Fibroblast of lung (primary cell): ENCODE data around the gene DCTN2.

Source experiments
- EZH2 ChIP-seq: IDR thresholded peaks from 2 replicates; pipeline ENCODE4 v1.5.1; 2012; ENCODE audit warnings: low read length, control low read depth, mild to moderate bottlenecking; ENCODE audit errors: missing control alignments
- TF ChIP-seq, protein P1 (sequence below), 2 donors: IDR thresholded peaks in 1 of 2; conservative IDR thresholded peaks in 1 of 2; 1 replicate in 1 of 2; 2 replicates in 1 of 2; pipeline ENCODE4 v1.5.1; 2011 to 2012; ENCODE audit warnings: low read length in 2 of 2, control low read depth in 1 of 2, inconsistent platforms in 1 of 2, low read depth in 1 of 2, mild to moderate bottlenecking in 1 of 2

DNA sequence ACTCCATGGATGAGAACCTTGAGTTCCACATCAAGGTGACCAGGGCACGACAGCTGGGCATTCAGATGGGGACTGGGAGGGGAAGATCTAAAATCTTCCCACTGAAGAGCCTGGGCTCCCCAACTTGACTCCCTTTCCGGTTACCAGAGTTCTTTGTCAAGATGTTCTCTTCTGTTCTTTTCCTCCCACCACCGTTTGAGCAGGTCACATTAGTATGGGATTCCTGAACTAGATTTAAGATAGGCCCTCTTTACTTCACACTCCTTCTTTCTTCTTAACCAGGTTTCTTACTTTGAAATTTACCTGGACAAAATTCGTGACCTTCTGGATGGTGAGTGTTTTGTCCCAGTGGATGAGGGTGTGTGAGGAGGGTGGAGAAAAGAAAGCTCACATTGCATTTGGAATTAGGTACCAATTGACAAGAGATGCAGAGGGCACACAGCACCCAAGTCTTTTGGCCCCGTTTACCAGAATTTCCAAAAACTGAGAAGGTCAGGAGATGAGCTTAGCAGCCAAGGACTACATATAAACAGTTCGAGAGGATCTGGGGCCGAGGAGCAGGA lies 17.3 kb upstream of the DCTN2 start:
- TF ChIP-seq, protein P1, sequence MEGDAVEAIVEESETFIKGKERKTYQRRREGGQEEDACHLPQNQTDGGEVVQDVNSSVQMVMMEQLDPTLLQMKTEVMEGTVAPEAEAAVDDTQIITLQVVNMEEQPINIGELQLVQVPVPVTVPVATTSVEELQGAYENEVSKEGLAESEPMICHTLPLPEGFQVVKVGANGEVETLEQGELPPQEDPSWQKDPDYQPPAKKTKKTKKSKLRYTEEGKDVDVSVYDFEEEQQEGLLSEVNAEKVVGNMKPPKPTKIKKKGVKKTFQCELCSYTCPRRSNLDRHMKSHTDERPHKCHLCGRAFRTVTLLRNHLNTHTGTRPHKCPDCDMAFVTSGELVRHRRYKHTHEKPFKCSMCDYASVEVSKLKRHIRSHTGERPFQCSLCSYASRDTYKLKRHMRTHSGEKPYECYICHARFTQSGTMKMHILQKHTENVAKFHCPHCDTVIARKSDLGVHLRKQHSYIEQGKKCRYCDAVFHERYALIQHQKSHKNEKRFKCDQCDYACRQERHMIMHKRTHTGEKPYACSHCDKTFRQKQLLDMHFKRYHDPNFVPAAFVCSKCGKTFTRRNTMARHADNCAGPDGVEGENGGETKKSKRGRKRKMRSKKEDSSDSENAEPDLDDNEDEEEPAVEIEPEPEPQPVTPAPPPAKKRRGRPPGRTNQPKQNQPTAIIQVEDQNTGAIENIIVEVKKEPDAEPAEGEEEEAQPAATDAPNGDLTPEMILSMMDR (conservative IDR thresholded peaks at IDR 0.05 in 1 of 2, IDR thresholded peaks at IDR 0.05 in 1 of 2; ENCODE audit: low read depth in 1 of 2, low read length in 2 of 2): no peak
- no peak for TF ChIP-seq EZH2
